Measurements from ENCODE around the gene CPB1.

CPB1 gene

GRCh38 chr3:148889828-148890227 lies 62.2 kb downstream of the CPB1 start:
- no peak for DNase-seq

- DNase-seq: no peak
Observed at GRCh38 chr3:148896062-148896461, 68.5 kb downstream of the CPB1 start.

GRCh38 chr3:148901987-148902791 lies 74.6 kb downstream of the CPB1 start:
- no peak for DNase-seq

- no peak for DNase-seq
Observed at GRCh38 chr3:148903022-148903442, 75.4 kb downstream of the CPB1 start.

GRCh38 chr3:148903941-148904340 lies 76.3 kb downstream of the CPB1 start:
- no peak for DNase-seq

- DNase-seq: no peak
Observed at GRCh38 chr3:148906667-148907066, 79.1 kb downstream of the CPB1 start.

All from NCI-H510A (cell line).